AG04450 (cell line): ENCODE results near the gene QTRT2. TPM values are rescaled to one million over a fixed set of nuclear protein-coding genes. Genes with fewer than 3 reads are reported as not detected.

Experiments used
- CTCF ChIA-PET: fragments of 300-600, 350-600 bp; formaldehyde crosslinking; extraction: SDS; loops from one replicate; lab custom pipeline; 2022; ENCODE audit warnings: antibody characterized with exemption, inconsistent platforms; lab: Charles Lee
- POLR2A ChIA-PET: fragments of 350-600 bp; formaldehyde crosslinking; extraction: SDS; loops from one replicate; lab custom pipeline; 2021; ENCODE audit warnings: antibody characterized with exemption, inconsistent platforms; lab: Yijun Ruan, JAX
- DNase-seq: peaks from one replicate; pipeline ENCODE4 v3.0.0-alpha.2; 2011; ENCODE audit warnings: low read depth, low spot score
- H3K27ac ChIP-seq: one replicate; pipeline ENCODE4 v1.5.1; 2012; ENCODE audit warnings: low read depth, low read length, control low read depth
- H3K27me3 ChIP-seq: one replicate; pipeline ENCODE4 v1.6.0; 2012; ENCODE audit warnings: low read length; ENCODE audit not compliant: control insufficient read depth, insufficient read depth
- H3K4me3 ChIP-seq: 2 replicates; pipeline ENCODE4 v1.5.1; 2011; ENCODE audit warnings: mild to moderate bottlenecking, low read depth, low read length, control low read depth
- H3K9me3 ChIP-seq: 2 replicates; pipeline ENCODE4 v1.5.1; 2012; ENCODE audit warnings: low read length; ENCODE audit not compliant: control insufficient read depth, insufficient read depth
- CTCF ChIP-seq: IDR thresholded peaks from 2 replicates; pipeline ENCODE4 v1.5.1; 2011; ENCODE audit warnings: low read depth, low read length, control low read depth, inconsistent platforms
- polyA plus RNA-seq: library from polyadenylated mRNA; depleted of rRNA; stranded (reverse); fragments of >200 nt; gene quantifications from 2 replicates; pipeline ENCODE4 v1.2.3, GENCODE V29; 2011

The QTRT2 gene
- polyA plus RNA-seq, 1 experiment, result 10.8 TPM

- ChIA-PET CTCF (interaction anchor here (0.5 kb wide), 1 partner anchor 188 kb away, joined by 4 read pairs; no protein-coding TSS in a partner anchor), POLR2A (interaction anchor here (0.7 kb wide), 2 partner anchors 11 to 471 kb away, joined by 3 to 4 read pairs; no protein-coding TSS in a partner anchor)
- H3K27me3 ChIP-seq, result no peaks in the 10 kb centered on the region
- no peak overlapping the region for H3K4me3 ChIP-seq
- TF ChIP-seq CTCF, result no peak
- H3K9me3 ChIP-seq, result no peaks in the 10 kb centered on the region; the same call in 1 of the 2 replicates
- DNase-seq, result no peak
- H3K27ac ChIP-seq, result no peak overlapping the region
Observed at GRCh38 chr3:114101101-114101500, 44.6 kb downstream of the QTRT2 start.

- no peak for TF ChIP-seq CTCF
Observed at GRCh38 chr3:114103181-114103580, 46.6 kb downstream of the QTRT2 start.

GRCh38 chr3:114103858-114104257 is 47.3 kb downstream of the QTRT2 start:
- TF ChIP-seq CTCF, result no peak
- ChIA-PET POLR2A (no interaction called here), CTCF (interaction anchor here (0.6 kb wide), 1 partner anchor 46 kb away, joined by 9 read pairs; no protein-coding TSS in a partner anchor)
- Histone ChIP-seq H3K4me3 (no peak overlapping the region), H3K27ac (no peak overlapping the region), H3K27me3 (no peaks in the 10 kb centered on the region), H3K9me3 (no peaks in the 10 kb centered on the region; the same call in 1 of the 2 replicates)
- DNase-seq, result no peak

More at GRCh38 chr3:114103181-114103580, 46.6 kb downstream of the QTRT2 start:
- Histone ChIP-seq H3K9me3 (no peaks in the 10 kb centered on the region; the same call in 1 of the 2 replicates), H3K27ac (no peak overlapping the region), H3K4me3 (no peak overlapping the region), H3K27me3 (no peaks in the 10 kb centered on the region)
- CTCF ChIA-PET, result no interaction called here
- POLR2A ChIA-PET, result no interaction called here
- DNase-seq, result no peak

- CTCF ChIA-PET, result interaction anchor here (0.6 to 0.9 kb wide), 2 partner anchors 46 to 266 kb away, joined by 3 to 9 read pairs; partner anchors contain the start of gene GRAMD1C
- Histone ChIP-seq H3K27me3 (no peaks in the 10 kb centered on the region), H3K27ac (no peak overlapping the region), H3K9me3 (no peaks in the 10 kb centered on the region; the same call in 1 of the 2 replicates), H3K4me3 (no peak overlapping the region)
- no peak for DNase-seq
- POLR2A ChIA-PET, result no interaction called here
- no peak for TF ChIP-seq CTCF
Observed at GRCh38 chr3:114104414-114104813, 47.9 kb downstream of the QTRT2 start.

- no peaks in the 10 kb centered on the region; the same call in 1 of the 2 replicates for H3K9me3 ChIP-seq
- no peaks in the 10 kb centered on the region for H3K27me3 ChIP-seq
- CTCF ChIA-PET, result no interaction called here
- no peak overlapping the region for H3K27ac ChIP-seq
- no peak for DNase-seq
- TF ChIP-seq CTCF, result no peak
- no peak overlapping the region for H3K4me3 ChIP-seq
- POLR2A ChIA-PET, result no interaction called here
Observed at GRCh38 chr3:114108137-114108536, 51.6 kb downstream of the QTRT2 start.
